Esophagus squamous epithelium (tissue), 5 donors: ENCODE results near the gene SPOCK1. TPM values are rescaled to one million over a fixed set of nuclear protein-coding genes. Genes with fewer than 3 reads are reported as not detected.

Experiments used
- DNase-seq: peaks from one replicate; lab custom pipeline; 2025; lab: John Stamatoyannopoulos, UW
- H3K27ac ChIP-seq, 4 donors: fragments of 200-600 bp; sonication (generic); one replicate each; pipeline ENCODE4 v1.5.1; 2016 to 2019; ENCODE audit warnings: mild to moderate bottlenecking in 1 of 4
- H3K27me3 ChIP-seq, 4 donors: fragments of 200-600 bp; sonication (generic); 1 replicate in 3 of 4; 2 replicates in 1 of 4; pipeline versions ENCODE4 v1.5.1 to v1.6.0; 2017 to 2021; ENCODE audit warnings: antibody characterized with exemption in 1 of 4
- H3K36me3 ChIP-seq, 3 donors: fragments of 200-600 bp; sonication (generic); one replicate each; pipeline ENCODE4 v1.5.1; 2016 to 2019
- H3K4me1 ChIP-seq, 3 donors: fragments of 200-600 bp; sonication (generic); one replicate each; pipeline ENCODE4 v1.5.1; 2017 to 2019
- H3K4me3 ChIP-seq, 4 donors: fragments of 200-600 bp; sonication (generic); 1 replicate in 3 of 4; 2 replicates in 1 of 4; pipeline ENCODE4 v1.5.1; 2016 to 2019; ENCODE audit warnings: mild to moderate bottlenecking in 2 of 4, moderate library complexity in 1 of 4
- H3K9me3 ChIP-seq, 3 donors: fragments of 200-600 bp; sonication (generic); one replicate each; pipeline ENCODE4 v1.5.1; 2016 to 2019
- POLR2A ChIP-seq, 4 donors: fragments of 450-650 bp; IDR thresholded peaks; one replicate each; pipeline ENCODE4 v1.6.1; 2017; ENCODE audit warnings: antibody characterized with exemption in 4 of 4, mild to moderate bottlenecking in 4 of 4, moderate library complexity in 3 of 4
- WGBS, 2 donors: methylation state at CpG; one replicate each; pipeline ENCODE4 v1.1.5; 2018; 5-methylcytosine and 5-hydroxymethylcytosine counted together
- intact Hi-C: fragments of 100-400 bp; cut with DNase I; formaldehyde crosslinking; loops from one replicate; pipeline ENCODE4 v1.15.0; 2022
- total RNA-seq, 4 donors: library from RNA; depleted of rRNA; stranded (reverse); fragments of >200 nt; gene quantifications; one replicate each; pipeline ENCODE4 v1.1.0, GENCODE V29; 2016
- TF ChIP-seq, protein P1 (sequence below), 6 experiments: fragments of 450-650 bp in 4 of 6; fragments of 200-600 bp in 2 of 6; sonication (generic) in 2 of 6; IDR thresholded peaks; one replicate each; pipeline ENCODE4 v1.5.1; 2016 to 2019; ENCODE audit warnings: antibody characterized with exemption in 6 of 6, mild to moderate bottlenecking in 4 of 6, moderate library complexity in 4 of 6
- donor health status: DM: yes; HTN: yes; CAD: no.

Gene SPOCK1
- total RNA-seq, 4 donors from 2014 or later, result 0.99 to 21.9 (median 8.1) TPM

DNA sequence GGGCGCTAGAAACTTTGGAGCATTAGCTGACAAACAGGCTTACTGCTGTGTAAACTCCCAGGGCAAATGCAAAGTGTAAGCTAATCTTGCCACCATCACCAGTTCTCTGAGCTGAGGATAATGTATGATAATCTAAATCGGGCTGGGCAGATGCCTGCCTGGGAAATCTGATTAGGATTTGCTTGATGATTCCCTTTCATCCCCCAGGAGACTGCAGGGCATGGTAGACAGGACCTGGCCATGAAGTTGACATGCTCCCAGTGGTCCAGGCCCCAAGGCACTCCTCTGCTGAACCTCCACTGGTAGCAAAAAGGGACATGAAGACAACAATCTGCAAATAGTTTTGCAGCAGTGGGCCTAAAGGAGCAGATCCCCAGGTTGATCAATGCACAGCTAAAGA lies 317.5 kb downstream of the SPOCK1 start:
- intact Hi-C loops, result no loop called here
- DNase-seq, result no peak
- Histone ChIP-seq H3K4me3 (no peak overlapping the region), H3K27me3 (peaks cover 0 to 9% (median 0%) of the 10 kb centered on the region in 4 donors), H3K27ac (no peak overlapping the region), H3K36me3 (no peaks in the 10 kb centered on the region), H3K4me1 (no peaks in the 10 kb centered on the region), H3K9me3 (no peaks in the 10 kb centered on the region)
- WGBS, 2 donors, result 31 to 56% methylated on average over 2 of the region's 2 CpGs
- TF ChIP-seq, protein P1, sequence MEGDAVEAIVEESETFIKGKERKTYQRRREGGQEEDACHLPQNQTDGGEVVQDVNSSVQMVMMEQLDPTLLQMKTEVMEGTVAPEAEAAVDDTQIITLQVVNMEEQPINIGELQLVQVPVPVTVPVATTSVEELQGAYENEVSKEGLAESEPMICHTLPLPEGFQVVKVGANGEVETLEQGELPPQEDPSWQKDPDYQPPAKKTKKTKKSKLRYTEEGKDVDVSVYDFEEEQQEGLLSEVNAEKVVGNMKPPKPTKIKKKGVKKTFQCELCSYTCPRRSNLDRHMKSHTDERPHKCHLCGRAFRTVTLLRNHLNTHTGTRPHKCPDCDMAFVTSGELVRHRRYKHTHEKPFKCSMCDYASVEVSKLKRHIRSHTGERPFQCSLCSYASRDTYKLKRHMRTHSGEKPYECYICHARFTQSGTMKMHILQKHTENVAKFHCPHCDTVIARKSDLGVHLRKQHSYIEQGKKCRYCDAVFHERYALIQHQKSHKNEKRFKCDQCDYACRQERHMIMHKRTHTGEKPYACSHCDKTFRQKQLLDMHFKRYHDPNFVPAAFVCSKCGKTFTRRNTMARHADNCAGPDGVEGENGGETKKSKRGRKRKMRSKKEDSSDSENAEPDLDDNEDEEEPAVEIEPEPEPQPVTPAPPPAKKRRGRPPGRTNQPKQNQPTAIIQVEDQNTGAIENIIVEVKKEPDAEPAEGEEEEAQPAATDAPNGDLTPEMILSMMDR (IDR thresholded peaks at IDR 0.05), result no peak
- TF ChIP-seq POLR2A (IDR thresholded peaks at IDR 0.05), result no peak

DNA sequence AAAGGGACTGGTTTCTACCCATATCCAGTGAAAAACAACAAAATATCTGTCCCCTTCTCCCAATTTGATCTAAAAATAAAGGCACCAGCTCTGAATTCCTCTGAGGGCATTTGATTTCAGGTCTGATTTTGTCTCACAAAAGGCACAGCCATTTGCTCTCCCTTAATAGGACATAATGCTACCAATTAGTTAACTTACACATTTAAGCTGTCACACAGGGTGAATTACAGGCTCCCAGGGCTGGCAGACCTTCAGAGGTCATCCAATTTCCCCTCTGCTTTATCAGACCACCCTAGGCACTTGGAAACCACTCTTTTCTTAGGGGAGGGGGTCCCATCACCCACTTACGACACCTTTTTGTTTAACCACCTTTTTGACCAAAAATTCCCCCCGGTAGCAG lies 319.9 kb downstream of the SPOCK1 start:
- no peak overlapping the region for H3K4me3 ChIP-seq
- no peaks in the 10 kb centered on the region for H3K4me1 ChIP-seq
- intact Hi-C loops, result no loop called here
- peaks cover 0 to 9% (median 0%) of the 10 kb centered on the region in 4 donors for H3K27me3 ChIP-seq
- no peaks in the 10 kb centered on the region for H3K9me3 ChIP-seq
- 86 to 100% methylated on average over 2 of the region's 2 CpGs for WGBS, 2 donors
- TF ChIP-seq POLR2A (IDR thresholded peaks at IDR 0.05), result no peak
- TF ChIP-seq, protein P1 (IDR thresholded peaks at IDR 0.05), result no peak
- H3K27ac ChIP-seq, result no peak overlapping the region
- DNase-seq, result no peak
- no peaks in the 10 kb centered on the region for H3K36me3 ChIP-seq

DNA sequence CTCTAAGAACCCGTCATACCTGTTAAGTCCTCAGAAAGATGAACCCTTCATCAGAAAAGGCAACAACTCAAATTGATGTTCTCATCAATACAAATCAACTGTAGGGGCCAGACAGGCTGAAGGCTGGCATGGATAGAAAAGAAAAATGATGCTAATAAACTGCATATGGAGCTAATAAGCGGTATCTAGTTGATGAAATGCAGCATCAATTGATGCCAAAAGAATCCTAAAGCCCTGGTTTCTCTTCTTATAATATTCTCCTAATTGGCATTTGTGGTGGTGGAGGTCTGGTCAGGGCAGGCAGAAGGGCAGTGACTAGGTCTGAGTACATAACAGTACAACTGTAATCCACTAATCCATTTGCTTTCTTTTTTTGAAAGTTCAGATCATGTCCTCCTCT lies 322.5 kb downstream of the SPOCK1 start:
- no peak for DNase-seq
- Histone ChIP-seq H3K36me3 (no peaks in the 10 kb centered on the region), H3K4me3 (no peak overlapping the region), H3K27ac (no peak overlapping the region), H3K4me1 (no peaks in the 10 kb centered on the region), H3K9me3 (no peaks in the 10 kb centered on the region), H3K27me3 (peaks cover 0 to 9% (median 0%) of the 10 kb centered on the region in 4 donors)
- WGBS, 2 donors, result 68 to 88% methylated on average over 2 of the region's 2 CpGs
- TF ChIP-seq, protein P1 (IDR thresholded peaks at IDR 0.05), result no peak
- TF ChIP-seq POLR2A (IDR thresholded peaks at IDR 0.05), result no peak
- intact Hi-C loops, result no loop called here

DNA sequence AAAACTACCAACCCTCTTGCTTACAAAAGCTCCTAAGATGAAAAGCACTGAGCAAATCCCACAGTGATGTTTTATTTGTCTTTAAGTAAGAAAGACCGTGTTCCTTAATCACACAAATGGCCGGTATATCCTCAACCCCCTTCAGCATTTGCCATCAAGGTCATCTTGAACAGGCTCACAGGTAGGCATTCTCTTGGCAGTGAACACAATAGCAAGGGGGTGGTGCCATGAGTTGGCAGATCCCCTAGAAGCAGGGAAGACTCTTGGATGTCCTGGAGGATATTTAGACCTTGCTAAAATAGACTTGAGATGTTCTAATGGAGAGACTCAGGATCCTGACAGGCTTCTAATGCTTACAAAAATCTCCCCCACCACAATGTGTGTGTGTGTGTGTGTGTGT lies 323.0 kb downstream of the SPOCK1 start:
- no peak overlapping the region for H3K4me3 ChIP-seq
- H3K36me3 ChIP-seq, result no peaks in the 10 kb centered on the region
- no peaks in the 10 kb centered on the region for H3K4me1 ChIP-seq
- WGBS, 2 donors, result 68 to 72% methylated on average over 2 of the region's 2 CpGs
- TF ChIP-seq, protein P1 (IDR thresholded peaks at IDR 0.05), result no peak
- TF ChIP-seq POLR2A (IDR thresholded peaks at IDR 0.05), result no peak
- no peak for DNase-seq
- intact Hi-C loops, result no loop called here
- H3K27me3 ChIP-seq, result peaks cover 0 to 9% (median 0%) of the 10 kb centered on the region in 4 donors
- H3K9me3 ChIP-seq, result no peaks in the 10 kb centered on the region
- H3K27ac ChIP-seq, result no peak overlapping the region

DNA sequence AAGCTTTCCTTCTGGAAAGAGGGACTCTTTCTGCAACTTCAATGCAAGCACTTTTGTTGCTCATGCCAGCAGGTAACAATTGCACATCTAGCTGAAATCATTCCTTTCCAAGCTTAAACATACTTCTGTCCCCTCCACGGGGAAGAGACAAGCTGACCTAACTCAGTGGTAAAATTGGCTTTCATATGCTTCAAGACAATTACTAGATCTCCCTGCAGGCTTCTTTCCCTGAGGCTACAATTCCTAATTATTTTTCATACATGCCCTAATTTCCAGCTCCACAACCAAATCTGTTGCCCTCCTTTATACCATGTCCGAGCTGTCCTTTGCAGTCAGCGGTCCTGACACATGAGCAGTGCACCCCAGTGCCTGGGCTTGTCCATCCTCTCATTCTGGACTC lies 324.9 kb downstream of the SPOCK1 start:
- intact Hi-C loops, result no loop called here

More for the DNA sequence above, 324.9 kb downstream of the SPOCK1 start:
- WGBS, 2 donors, result 64 to 79% methylated on average over 3 of the region's 3 CpGs
- no peak overlapping the region for H3K27ac ChIP-seq
- DNase-seq, result no peak
- H3K4me1 ChIP-seq, result no peaks in the 10 kb centered on the region
- TF ChIP-seq, protein P1 (IDR thresholded peaks at IDR 0.05), result no peak
- no peak for TF ChIP-seq POLR2A (IDR thresholded peaks at IDR 0.05)
- no peaks in the 10 kb centered on the region for H3K36me3 ChIP-seq
- H3K4me3 ChIP-seq, result no peak overlapping the region
- H3K9me3 ChIP-seq, result no peaks in the 10 kb centered on the region
- H3K27me3 ChIP-seq, result peaks cover 0 to 9% (median 0%) of the 10 kb centered on the region in 4 donors
